GM19324 (cell line): ENCODE data around the gene PSMB2.
"Not testable (repeated sequence)": the region's sequence is repeated elsewhere in the genome, so short reads cannot be mapped to it uniquely, and the experiment has no call there.

Experiments
- ATAC-seq: cut with Tn5 transposase; IDR thresholded peaks from one replicate; pipeline ENCODE4 v1.9.1; 2021; ENCODE audit warnings: mild to moderate bottlenecking, moderate library complexity; ENCODE audit not compliant: unreplicated experiment, low FRiP score

The PSMB2 gene

DNA sequence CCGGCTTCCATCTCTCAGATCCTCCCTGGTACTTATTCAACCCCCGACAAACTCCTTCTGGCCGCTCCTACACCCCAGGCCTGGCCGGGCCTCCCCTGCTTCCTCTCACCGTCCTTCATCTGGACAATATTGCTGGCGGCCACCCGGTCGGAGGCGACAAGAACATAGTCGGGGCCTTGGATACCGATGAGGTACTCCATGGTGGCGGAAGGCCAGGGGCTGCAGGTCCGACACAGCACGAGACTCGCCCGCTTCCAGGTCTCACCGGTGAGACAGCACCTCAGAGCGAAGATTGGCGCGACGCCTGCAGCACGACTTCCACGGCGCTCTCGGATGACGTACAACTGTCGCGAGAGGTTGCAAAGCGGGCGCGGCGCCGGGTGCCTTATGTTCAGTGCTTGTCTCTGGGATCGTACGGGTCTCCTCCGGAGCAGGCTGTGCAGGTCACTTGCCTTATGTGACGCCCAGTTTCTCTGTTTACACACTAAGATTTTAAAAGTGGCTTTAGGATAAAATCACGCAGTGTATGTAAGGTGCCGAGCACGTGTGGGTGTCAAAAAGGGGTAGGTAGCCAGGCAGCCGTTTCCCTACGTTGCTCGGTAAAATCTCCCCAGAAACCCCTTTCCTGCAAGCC, at the start of gene PSMB2:
Gene PSMB2 (minus strand): TSS at position 294 of the 634 bp plus-strand sequence. CDS start 94 bp downstream, at position 200.
- peak; percentile 86 for ATAC-seq

DNA sequence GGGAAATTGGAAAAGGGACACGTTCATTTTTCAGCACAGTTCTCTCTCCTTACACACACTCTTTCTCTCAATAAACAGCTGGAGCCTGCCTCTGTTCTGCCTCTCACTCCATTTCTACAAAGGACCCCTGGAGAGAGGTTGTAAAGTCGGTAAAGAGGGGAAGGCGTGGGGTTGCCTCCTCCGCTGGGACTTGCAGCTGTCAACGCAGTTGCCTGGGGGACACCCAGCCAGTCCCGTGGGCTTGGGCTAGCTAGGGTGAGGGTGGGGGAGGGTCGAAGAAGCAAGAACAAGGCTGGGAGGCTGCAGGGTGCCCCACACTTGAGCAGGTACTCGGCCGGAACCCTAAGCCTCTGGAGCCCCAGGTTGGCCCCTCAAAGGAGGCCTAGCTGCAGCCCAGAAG, 49.8 kb upstream of the PSMB2 start:
- no peak for ATAC-seq

DNA sequence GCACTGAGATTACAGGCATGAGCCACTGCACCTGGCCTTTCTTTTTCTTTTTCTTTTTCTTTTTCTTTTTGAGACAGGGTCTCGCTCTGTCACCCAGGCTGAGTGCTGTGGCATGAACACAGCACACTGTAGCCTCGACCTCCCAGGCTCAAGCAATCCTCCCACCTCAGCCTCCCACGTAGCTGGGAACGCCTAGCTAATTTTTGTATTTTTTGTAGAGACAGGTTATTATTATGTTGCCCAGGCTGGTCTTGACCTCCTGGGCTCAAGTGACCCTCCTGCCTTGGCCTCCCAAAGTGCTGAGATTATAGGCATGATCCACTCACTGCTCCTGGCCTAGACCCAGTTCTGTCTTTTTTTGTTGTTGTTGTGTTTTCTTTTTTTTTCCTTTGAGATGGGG, 48.8 kb upstream of the PSMB2 start:
- ATAC-seq: not testable (repeated sequence)

DNA sequence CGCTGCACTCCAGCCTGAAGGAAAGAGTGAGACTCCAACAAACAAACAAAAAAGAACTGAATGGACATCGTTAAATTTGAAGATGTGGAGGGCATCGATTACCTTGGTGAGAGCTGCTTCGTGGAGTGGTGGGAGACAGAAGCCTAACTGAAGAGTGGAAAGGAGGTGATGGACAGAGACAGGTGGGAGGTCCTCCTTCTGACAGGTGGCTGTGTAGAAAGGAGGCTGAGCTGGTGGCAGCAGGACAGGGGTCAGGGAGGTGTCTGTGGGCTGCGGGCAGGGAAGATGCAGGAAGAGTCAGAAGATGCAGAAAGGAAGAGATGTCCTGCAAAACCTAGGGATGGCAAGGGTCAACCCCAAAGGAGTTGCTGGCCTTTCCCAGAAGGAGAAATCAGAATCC, 46.8 kb upstream of the PSMB2 start:
- no peak for ATAC-seq

DNA sequence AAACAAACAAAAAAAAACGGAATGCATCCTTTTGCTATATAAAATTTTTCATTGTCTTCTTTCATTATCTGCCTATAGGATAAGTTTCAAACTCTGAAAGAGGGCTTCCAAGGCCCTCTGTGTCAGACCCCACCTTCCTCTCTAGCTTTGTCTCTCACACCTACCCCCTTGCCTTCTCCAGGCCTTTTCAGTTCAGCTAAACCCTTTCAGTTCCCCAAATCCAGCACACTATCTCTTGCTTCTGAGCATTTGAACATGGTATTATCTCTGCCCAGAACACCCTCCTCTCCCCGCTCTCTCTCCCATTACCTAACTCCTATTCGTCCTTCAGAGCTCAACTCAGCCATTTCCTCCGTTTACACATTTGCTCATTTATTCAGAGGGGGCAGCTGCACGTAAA, 41.7 kb upstream of the PSMB2 start:
- no peak for ATAC-seq

DNA sequence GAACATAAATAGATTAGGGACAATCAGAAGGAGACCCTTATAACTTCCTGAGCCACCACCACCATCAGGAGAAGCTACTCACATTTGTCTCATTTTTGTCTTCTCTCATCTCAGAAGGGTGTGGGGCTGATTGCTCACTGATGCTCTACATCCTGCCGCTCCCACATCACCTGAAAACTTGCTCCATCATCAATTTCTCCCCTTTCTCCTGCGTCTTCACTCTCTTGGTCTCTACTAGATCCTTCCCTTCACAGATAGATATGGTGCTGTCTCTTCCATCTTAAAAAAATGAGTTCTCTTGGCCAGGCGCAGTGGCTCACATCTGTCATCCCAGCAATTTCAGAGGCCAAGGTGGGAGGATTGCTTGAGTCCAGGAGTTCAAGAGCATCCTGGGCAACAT, 38.9 kb upstream of the PSMB2 start:
- no peak for ATAC-seq

DNA sequence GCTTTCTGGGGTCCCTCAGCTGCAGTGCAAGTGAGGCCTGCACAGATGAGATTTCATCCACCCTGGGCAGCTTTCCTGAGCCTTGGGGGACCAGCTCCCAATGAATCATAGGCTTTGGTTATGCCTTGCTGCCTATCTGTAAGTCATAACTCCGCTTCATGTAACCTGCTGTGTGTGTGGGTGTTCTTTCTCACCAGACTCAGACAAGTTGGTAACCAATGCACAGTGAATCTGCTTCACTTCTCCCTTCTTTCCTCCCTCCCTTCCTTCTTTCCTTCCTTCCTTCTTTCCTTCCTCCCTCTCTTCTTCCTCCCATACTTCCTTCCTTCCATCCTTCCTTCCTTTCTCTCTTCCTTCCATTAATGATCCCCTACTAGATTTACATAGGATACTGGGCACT, 34.4 kb upstream of the PSMB2 start:
- no peak for ATAC-seq

DNA sequence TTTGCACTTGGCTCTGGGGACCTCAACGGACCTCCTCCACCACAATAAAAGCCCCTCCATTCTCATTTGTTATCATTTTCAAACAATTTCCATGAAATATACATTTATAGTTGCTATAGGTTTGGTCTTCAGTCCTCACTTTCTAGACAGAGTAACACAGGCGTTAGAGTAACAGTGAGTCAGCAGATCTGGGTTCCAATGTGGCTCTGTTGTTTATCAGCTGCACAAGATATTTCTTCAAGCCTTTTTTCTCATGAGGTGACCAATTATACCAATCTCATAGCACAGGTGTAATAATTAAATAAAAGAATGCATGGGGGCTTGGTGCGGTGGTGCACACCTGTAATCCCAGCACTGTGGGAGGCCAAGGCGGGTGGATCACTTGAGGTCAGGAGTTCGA, 32.8 kb upstream of the PSMB2 start:
- no peak for ATAC-seq

DNA sequence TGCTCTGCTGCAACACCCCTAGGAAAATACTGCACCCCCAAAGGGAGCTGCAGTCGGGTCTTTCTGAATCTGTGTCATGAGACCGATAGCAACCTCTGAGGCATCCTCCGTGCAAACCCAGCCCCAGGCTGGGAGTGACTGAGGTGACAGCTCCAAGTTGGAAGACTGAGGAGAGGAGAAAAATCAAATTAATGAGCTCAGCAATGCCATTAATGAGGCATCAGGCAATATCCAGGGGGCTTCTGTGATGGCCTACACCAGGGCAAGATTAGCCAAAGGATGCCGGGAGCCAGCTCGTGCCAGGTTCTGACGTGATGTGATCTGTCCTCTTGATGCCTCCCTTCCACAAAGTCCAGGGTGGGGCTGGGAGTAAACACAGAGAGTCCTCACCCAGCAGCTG, 30.8 kb upstream of the PSMB2 start:
- ATAC-seq: no peak

DNA sequence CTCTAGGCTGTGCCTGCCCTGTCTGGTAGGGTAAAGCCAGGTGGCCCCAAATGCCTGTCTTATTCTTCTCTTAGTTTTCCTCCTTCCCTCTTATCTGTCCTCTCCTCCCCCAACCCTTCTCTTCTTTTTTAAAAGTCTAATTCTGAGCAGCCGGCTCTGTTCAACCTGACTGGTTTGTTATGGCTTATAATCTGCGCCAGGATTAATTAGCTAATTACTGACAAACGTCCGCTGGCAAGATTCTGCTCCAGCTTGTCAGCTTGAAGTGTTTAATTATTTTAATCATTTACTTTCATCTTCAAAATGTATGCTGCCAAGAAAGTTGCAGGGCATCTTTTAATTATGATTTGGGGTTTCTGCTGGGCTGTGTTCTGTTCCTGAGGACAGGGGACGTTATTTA, 27.2 kb upstream of the PSMB2 start:
- no peak for ATAC-seq

DNA sequence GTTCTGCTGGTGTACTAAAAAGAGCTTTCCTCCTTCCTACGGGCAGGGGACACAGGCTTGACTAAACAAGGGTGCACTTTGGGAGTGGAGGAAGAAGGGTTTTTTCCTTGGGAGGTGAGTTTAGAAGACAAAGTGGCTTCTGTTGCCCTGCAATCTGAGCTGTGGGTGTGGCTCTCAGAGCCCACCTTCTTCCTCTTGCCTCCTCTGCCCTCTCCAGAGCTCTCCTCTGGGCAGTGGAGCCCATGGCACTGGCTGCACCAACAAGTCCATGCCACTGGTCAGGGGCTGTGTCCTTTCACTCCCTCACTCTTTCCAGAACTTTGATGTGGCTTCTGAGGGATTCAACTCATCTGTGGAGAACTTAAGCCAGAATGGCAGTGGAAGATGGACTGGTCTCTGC, 25.6 kb upstream of the PSMB2 start:
- ATAC-seq: no peak

DNA sequence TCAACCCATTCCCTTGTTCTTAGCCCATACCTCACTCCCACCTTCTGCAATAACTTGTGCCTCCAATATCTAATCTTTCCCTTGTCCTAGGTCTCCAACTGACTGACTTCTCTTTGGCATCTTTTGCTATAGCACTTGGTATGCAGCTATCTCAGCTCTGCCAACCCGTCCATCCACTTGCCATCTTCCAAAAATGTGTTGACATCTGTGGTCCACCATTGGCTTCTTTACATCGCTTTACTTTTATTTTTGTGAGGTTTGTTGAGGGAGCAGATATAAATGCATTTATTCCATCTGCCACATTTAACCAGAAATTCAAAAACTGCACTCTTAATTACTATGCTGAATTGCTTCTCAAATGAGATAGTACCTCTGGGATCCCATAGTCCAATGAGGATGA, 24.9 kb upstream of the PSMB2 start:
- no peak for ATAC-seq

DNA sequence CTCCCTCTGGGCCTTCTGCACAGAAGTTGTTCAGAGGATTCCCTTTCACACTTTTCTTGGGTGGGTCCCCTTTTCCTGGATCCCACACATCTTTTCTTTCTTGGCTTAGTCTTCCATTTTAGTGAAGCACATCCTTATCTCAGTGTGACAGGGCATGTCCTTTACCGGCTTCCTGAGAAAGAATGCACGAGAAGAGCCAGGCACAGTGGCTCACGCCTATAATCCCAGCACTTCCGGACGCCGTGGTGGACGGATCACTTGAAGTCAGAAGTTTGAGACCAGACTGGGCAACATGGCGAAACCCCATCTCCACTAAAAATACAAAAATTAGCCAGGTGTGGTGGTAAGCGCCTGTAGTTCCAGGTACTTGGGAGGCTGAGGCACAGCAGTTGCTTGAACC, 22.1 kb upstream of the PSMB2 start:
- ATAC-seq: no peak

DNA sequence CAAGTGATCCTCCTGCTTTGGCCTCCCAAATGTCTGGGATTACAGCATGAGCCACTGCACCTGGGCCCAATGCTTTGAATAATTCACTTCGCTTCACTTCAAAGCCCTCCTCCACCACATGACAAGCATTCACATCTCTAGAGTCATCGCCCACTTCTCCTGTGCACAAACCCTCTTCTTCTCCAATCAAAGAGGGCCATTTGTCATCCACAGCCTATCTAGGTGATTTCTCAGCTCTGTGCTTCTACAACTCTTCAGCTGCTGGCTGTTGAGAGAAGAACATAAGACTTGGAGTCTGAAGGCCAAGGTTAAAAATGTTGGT, 20.1 kb upstream of the PSMB2 start:
- ATAC-seq: no peak

DNA sequence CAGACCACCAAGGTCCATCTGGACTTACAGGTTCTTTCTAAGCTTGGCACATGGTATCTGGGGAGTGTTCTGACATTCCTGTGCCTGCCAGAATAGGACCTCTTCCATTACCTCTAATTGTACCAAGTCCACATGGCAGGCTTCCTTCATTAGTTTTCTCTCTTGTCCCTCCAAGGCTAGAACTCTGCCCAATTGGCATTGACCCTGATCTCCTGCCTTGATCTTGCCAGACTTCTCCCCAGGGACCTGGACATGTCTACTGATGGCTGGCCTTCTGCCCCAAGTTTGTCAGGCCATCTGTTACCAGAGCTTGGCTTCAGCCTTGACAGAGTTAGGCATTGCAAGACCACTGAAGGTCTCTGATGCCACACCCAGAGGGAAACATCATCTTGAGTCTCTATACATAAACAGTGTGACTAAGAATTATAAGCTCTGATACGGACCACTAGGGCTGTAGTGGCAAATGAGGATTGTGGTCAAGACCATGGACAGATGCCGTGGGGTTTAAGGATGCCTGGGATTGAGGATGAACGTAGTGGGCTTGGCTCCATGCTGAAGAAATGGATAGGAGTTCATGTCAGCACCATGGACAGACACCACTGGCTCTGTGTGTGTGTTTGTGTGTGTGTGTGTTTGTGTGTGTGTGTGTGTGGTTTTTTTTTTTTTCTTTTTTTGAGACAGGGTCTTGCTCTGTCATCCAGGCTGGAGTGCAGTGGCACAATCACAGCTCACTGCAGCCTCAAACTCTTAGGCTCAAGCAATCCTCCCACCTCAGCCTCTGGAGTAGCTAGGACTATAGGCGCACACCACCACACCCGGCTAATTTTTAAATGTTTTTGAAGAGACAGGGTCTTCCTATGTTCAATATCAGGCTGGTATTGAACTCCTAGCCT, 19.5 kb upstream of the PSMB2 start:
- no peak for ATAC-seq

DNA sequence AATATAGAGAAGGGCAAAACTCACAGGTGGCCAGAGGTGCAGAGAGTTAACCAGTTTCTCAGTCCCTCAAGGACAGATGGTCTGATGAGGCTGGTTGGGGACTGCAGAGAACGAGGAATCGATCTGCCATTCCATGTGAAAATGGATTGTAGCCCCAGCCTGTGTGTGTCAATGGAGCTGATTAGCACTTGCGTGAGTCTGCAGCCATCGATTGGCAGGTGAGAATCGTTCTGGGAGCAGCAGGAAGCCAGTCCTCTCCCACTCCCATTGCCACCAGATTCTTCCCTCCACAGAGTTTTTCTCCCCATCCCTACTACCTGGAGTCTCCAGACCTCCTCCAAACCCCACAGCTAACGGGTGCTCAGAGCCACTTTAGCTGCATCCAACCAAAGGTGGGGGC, 18.3 kb upstream of the PSMB2 start:
- ATAC-seq: no peak

DNA sequence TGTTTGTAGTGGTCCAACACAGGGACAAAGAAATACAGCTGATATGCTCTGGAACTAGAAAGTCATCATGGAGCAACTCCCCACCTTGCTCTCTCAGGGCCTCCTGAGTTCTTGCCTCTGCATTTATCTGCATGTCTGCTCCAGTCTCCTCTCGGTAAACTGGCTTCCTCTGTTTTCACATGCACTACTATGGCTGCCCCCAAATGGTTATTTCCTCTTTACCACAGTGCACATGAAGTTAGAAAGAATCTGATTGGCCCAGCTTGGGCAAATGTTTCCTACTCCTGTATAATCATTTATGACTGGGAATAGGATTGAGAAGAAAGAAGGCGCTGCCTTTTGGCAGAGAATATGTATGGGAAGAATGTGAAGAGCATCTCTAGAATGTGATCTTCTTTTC, 16.5 kb upstream of the PSMB2 start:
- no peak for ATAC-seq

DNA sequence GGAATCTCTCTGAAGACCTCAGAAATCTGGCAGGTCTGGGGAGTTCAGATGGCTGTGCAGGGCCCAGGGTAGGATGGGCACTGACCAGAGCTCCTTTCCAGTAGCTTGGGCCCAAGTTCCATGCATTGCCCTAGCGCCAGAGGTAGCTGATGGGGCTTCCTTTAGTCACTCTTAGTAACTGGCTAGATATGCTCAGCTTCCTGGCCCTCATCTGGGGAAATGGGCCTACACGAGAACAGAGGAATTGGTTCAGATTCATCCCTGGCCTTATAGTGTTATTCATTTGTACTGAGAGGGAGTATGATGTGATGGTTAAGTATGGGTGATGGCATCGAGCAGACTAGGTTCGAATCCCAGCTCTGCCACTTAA, 15.5 kb upstream of the PSMB2 start:
- ATAC-seq: no peak

DNA sequence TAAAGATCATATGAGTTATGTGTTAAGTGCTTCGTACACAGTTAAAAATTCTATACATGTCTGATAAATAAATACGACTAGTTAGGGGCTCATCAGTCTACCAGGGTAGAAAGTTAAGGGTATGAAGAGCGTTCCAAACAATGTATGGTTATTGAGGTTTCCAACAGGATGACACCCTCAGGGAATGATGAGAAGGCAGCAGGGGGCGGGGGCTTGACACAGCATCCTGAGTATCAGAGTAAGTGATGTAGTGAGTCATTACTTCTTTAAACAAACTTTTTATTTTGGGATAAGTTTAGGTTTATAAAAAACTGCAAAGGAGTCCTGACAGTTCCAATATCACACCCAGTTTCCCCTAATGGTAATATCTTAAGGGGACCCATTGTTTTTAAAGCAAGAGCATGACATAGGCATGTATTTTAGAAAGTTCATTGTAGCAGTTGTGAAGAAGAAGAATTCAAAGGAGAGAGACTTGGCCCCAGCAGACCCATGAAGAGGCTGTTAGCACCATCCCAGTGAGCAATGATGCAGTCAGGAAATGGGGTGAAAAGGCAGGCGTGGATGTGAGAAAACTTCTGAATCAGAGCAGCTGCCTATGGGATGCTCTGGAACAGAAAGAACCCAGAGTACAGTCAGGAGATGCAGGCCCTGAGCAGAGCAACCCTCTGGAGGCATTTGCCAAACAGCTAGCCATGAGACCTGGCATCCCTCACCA, 15.0 kb upstream of the PSMB2 start:
- no peak for ATAC-seq

DNA sequence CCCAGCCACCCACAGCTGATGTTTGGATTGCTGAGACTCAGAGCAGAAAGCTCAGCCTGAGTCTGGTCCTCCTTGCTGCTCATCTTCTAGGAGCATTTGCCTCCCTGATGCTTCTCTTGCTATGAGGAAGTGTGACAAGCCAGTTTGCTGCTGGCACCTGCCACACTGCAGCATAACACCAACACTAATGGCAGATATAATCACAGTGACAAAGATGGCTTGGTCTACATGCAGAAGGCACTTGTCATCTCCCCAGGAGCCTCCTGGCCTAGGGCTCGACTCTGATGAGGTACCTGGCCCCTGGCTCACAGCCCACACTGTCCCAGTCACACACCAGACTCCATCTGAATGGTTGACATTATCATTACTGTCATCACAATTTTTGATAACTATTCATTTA, 13.9 kb upstream of the PSMB2 start:
- ATAC-seq: no peak

DNA sequence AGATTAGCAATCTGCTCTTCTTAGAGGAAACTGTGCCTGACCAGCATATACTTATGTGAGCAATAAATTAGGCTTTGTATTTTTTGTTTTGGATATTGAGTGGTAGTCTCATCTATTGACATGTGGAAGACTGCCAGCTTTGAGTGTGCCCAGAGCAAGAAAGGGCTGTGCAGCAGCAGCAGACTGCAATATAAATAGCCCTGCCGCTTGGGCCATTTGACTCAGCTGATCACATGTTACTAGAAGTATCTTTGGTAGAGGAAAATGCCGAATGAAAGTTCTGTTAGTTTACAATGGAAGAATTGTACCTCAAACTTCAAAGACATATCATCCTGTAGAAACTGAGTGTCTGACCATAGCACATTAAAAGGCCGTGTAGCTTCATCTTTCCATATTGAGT, 9.1 kb upstream of the PSMB2 start:
- no peak for ATAC-seq

DNA sequence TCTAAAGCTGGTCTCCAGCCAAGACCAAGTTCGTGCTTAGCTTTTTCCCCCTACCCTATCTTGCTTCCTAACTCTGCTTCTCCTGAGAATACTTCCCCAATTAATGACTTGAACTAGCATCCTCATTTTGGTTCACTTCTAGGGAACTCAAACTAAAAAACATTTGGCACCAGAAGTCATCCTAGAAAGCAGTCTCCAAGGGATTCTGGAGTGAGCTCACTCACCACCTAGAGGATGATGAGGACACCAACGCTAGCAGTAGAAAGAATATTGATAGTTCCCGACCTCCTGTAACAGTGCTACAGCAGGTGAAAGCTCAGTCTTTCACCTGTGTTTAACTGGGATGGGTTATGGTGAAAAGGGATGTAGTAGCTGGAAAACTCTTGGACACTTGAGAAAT, 4.7 kb upstream of the PSMB2 start:
- no peak for ATAC-seq
